ENCODE measurements around the gene COX7A2. TPM values are rescaled to one million over a fixed set of nuclear protein-coding genes. Genes with fewer than 3 reads are reported as not detected.

The COX7A2 gene
- total RNA-seq, 1 donor from 2014 or later = 360 TPM

GRCh38 chr6:75203721-75204120 lies 39.9 kb downstream of the COX7A2 start:
- Histone ChIP-seq H3K4me3 (peak overlapping the region; percentile 51 to 82), H3K9me3 (no peaks in the 10 kb centered on the region), H3K36me3 (no peaks in the 10 kb centered on the region), H3K27ac (peak overlapping the region; percentile 62 to 87), H3K27me3 (no peaks in the 10 kb centered on the region), H3K4me1 (peaks cover 9 to 24% of the 10 kb centered on the region in 2 donors)
- TF ChIP-seq, protein P1, sequence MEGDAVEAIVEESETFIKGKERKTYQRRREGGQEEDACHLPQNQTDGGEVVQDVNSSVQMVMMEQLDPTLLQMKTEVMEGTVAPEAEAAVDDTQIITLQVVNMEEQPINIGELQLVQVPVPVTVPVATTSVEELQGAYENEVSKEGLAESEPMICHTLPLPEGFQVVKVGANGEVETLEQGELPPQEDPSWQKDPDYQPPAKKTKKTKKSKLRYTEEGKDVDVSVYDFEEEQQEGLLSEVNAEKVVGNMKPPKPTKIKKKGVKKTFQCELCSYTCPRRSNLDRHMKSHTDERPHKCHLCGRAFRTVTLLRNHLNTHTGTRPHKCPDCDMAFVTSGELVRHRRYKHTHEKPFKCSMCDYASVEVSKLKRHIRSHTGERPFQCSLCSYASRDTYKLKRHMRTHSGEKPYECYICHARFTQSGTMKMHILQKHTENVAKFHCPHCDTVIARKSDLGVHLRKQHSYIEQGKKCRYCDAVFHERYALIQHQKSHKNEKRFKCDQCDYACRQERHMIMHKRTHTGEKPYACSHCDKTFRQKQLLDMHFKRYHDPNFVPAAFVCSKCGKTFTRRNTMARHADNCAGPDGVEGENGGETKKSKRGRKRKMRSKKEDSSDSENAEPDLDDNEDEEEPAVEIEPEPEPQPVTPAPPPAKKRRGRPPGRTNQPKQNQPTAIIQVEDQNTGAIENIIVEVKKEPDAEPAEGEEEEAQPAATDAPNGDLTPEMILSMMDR (IDR thresholded peaks at IDR 0.05) = no peak
- DNase-seq (ENCODE audit: low spot score in 2 of 2) = no peak
- intact Hi-C loops (cut with DNase I) = loop anchor here (5.0 to 10.0 kb wide), 5 partner anchors 86 to 1679 kb away; partner anchors contain the start of genes EEF1A1 and SLC17A5

DNA sequence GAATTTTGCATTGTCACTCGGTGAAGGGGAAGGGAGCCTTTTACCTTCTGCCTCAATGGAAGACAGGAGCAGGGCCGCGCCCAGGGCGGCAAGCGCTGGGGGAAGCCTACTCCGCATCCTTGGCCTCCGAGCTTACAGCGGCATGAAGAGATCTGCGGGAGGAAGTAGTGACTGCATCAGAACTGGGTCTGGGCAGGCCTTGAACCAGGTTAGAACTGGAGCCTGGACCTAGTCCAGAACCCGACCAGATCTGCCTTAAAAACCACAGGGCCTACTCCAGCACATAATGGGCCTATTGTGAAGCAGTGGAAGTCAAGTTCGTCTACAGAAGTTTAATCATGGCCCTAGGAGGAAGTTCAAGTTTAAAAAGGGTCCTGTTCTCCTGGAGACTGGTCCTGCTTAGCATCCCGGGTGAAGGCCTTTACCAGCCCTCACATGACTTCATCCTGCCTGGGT lies 40.9 kb downstream of the COX7A2 start:
- H3K36me3 ChIP-seq = no peaks in the 10 kb centered on the region
- H3K27ac ChIP-seq = peak overlapping the region; percentile 62 to 63
- DNase-seq (ENCODE audit: low spot score in 2 of 2) = no peak
- TF ChIP-seq, protein P1 (IDR thresholded peaks at IDR 0.05) = no peak
- peak overlapping the region; percentile 45 to 61 for H3K4me3 ChIP-seq
- intact Hi-C loops (cut with DNase I) = loop anchor here (5.0 to 10.0 kb wide), 5 partner anchors 85 to 1678 kb away; partner anchors contain the start of genes EEF1A1 and SLC17A5
- H3K4me1 ChIP-seq = peaks cover 9 to 19% of the 10 kb centered on the region in 2 donors
- H3K9me3 ChIP-seq = no peaks in the 10 kb centered on the region
- H3K27me3 ChIP-seq = no peaks in the 10 kb centered on the region

- Histone ChIP-seq H3K27ac (peak overlapping the region; percentile 62 to 63), H3K36me3 (no peaks in the 10 kb centered on the region), H3K4me3 (peak overlapping the region; percentile 45 to 61), H3K9me3 (no peaks in the 10 kb centered on the region), H3K27me3 (no peaks in the 10 kb centered on the region), H3K4me1 (peaks cover 9 to 19% of the 10 kb centered on the region in 2 donors)
- intact Hi-C loops (cut with DNase I) = loop anchor here (5.0 to 10.0 kb wide), 5 partner anchors 85 to 1677 kb away; partner anchors contain the start of genes EEF1A1 and SLC17A5
- peak in 1 of 2 donors; percentile 79 for DNase-seq (ENCODE audit: low spot score in 2 of 2)
- TF ChIP-seq, protein P1 (IDR thresholded peaks at IDR 0.05) = no peak
Observed at GRCh38 chr6:75201901-75202672, 41.5 kb downstream of the COX7A2 start.

GRCh38 chr6:75201021-75201420 lies 42.6 kb downstream of the COX7A2 start:
- intact Hi-C loops (cut with DNase I) = loop anchor here (5.0 to 10.0 kb wide), 5 partner anchors 84 to 1676 kb away; partner anchors contain the start of genes EEF1A1 and SLC17A5
- peaks cover 9 to 16% of the 10 kb centered on the region in 2 donors for H3K4me1 ChIP-seq
- H3K9me3 ChIP-seq = no peaks in the 10 kb centered on the region
- H3K27ac ChIP-seq = peak overlapping the region; percentile 62 to 63
- no peaks in the 10 kb centered on the region for H3K36me3 ChIP-seq
- TF ChIP-seq, protein P1 (IDR thresholded peaks at IDR 0.05) = no peak
- H3K4me3 ChIP-seq = peak overlapping the region in 1 of 2 donors; percentile 61
- H3K27me3 ChIP-seq = no peaks in the 10 kb centered on the region
- no peak for DNase-seq (ENCODE audit: low spot score in 2 of 2)

- intact Hi-C loops (cut with DNase I) = loop anchor here (5.0 to 10.0 kb wide), 5 partner anchors 83 to 1675 kb away; partner anchors contain the start of genes EEF1A1 and SLC17A5
Observed at GRCh38 chr6:75199889-75200288, 43.7 kb downstream of the COX7A2 start.

More at GRCh38 chr6:75199889-75200288, 43.7 kb downstream of the COX7A2 start:
- Histone ChIP-seq H3K9me3 (no peaks in the 10 kb centered on the region), H3K27ac (peak overlapping the region; percentile 44 to 63), H3K4me3 (no peak overlapping the region), H3K4me1 (peaks cover 7 to 16% of the 10 kb centered on the region in 2 donors), H3K27me3 (no peaks in the 10 kb centered on the region), H3K36me3 (no peaks in the 10 kb centered on the region)
- DNase-seq (ENCODE audit: low spot score in 2 of 2) = no peak
- TF ChIP-seq, protein P1 (IDR thresholded peaks at IDR 0.05) = no peak
